IMR-90 (cell line): ENCODE data around the gene AIF1.

Experiments
- CTCF ChIP-seq: conservative IDR thresholded peaks from 2 replicates; pipeline ENCODE4 v1.5.1; 2012; ENCODE audit warnings: mild to moderate bottlenecking, low read depth, low read length, improper control_type of control experiment
- ELK1 ChIP-seq: fragments of 150-350 bp; IDR thresholded peaks from 2 replicates; pipeline ENCODE4 v1.6.1; 2016; ENCODE audit warnings: low read depth, mild to moderate bottlenecking, low read length, moderate library complexity, borderline replicate concordance
- POLR2A ChIP-seq: IDR thresholded peaks from 2 replicates; pipeline ENCODE4 v1.6.1; 2012; ENCODE audit warnings: mild to moderate bottlenecking, low read depth, low read length

- TF ChIP-seq CTCF (no peak), POLR2A (no peak), ELK1 (no peak)
These were observed 714 bp downstream of the AIF1 start for GRCh38 chr6:31615748-31616147.
